ENCODE data around the gene ADCYAP1. TPM values are rescaled to one million over a fixed set of nuclear protein-coding genes. Genes with fewer than 3 reads are reported as not detected.
A peak's percentile ranks its signal among the peaks of the same experiment; 100 is the strongest.

The ADCYAP1 gene
- total and polyA plus RNA-seq, 12 donors, result 0.09 to 2.7 (median 0.17) TPM; not detected in 2

GRCh38 chr18:903701-904100 lies 970 bp upstream of the ADCYAP1 start:
- H3K27me3 ChIP-seq, result peaks cover 38 to 100% (median 86%) of the 10 kb centered on the region in 7 donors
- ATAC-seq, result no peak
- no peak overlapping the region for H3K4me3 ChIP-seq
- H3K9me3 ChIP-seq, result no peaks in the 10 kb centered on the region
- 4 to 5% methylated on average over 11 of the region's 11 CpGs for WGBS, 2 donors
- no peak for TF ChIP-seq CTCF (IDR thresholded peaks at IDR 0.05)
- DNase-seq, result peak; percentile 47 to 51
- no peak overlapping the region for H3K27ac ChIP-seq
- H3K36me3 ChIP-seq, result no peaks in the 10 kb centered on the region
- intact Hi-C loops (cut with DNase I), result no loop called here
- peaks cover 16 to 43% (median 34%) of the 10 kb centered on the region in 9 donors for H3K4me1 ChIP-seq

GRCh38 chr18:905307-905947 lies 756 bp downstream of the ADCYAP1 start:
- peaks cover 18 to 50% (median 41%) of the 10 kb centered on the region in 9 donors for H3K4me1 ChIP-seq
- ATAC-seq, result no peak
- intact Hi-C loops (cut with DNase I), result no loop called here
- WGBS, 2 donors, result 2 to 4% methylated on average over 33 of the region's 33 CpGs
- DNase-seq, result no peak
- H3K9me3 ChIP-seq, result no peaks in the 10 kb centered on the region
- TF ChIP-seq CTCF (IDR thresholded peaks at IDR 0.05), result no peak
- H3K36me3 ChIP-seq, result no peaks in the 10 kb centered on the region
- H3K4me3 ChIP-seq, result no peak overlapping the region
- no peak overlapping the region for H3K27ac ChIP-seq
- H3K27me3 ChIP-seq, result peaks cover 47 to 100% (median 99%) of the 10 kb centered on the region in 7 donors

- no peaks in the 10 kb centered on the region for H3K9me3 ChIP-seq
- H3K4me3 ChIP-seq, result no peak overlapping the region
- no peak for ATAC-seq
- H3K4me1 ChIP-seq, result peaks cover 18 to 50% (median 41%) of the 10 kb centered on the region in 9 donors
- DNase-seq, result no peak
- 1 to 2% methylated on average over 26 of the region's 26 CpGs for WGBS, 2 donors
- intact Hi-C loops (cut with DNase I), result no loop called here
- no peaks in the 10 kb centered on the region for H3K36me3 ChIP-seq
- peaks cover 53 to 100% (median 98%) of the 10 kb centered on the region in 7 donors for H3K27me3 ChIP-seq
- no peak for TF ChIP-seq CTCF (IDR thresholded peaks at IDR 0.05)
- H3K27ac ChIP-seq, result no peak overlapping the region
Measured at GRCh38 chr18:905948-906415, 1.3 kb downstream of the ADCYAP1 start.

- no peak for DNase-seq
- 1 to 2% methylated on average over 47 of the region's 47 CpGs for WGBS, 2 donors
- H3K4me1 ChIP-seq, result peaks cover 18 to 50% (median 41%) of the 10 kb centered on the region in 9 donors
Measured at GRCh38 chr18:906416-907114, 1.9 kb downstream of the ADCYAP1 start.

More at GRCh38 chr18:906416-907114, 1.9 kb downstream of the ADCYAP1 start:
- intact Hi-C loops (cut with DNase I), result no loop called here
- peaks cover 55 to 100% (median 98%) of the 10 kb centered on the region in 7 donors for H3K27me3 ChIP-seq
- no peaks in the 10 kb centered on the region for H3K9me3 ChIP-seq
- TF ChIP-seq CTCF (IDR thresholded peaks at IDR 0.05), result no peak
- peak overlapping the region; percentile 12 to 62 (median 48) for H3K4me3 ChIP-seq
- peak in 1 of 8 donors; percentile 22 for ATAC-seq
- no peaks in the 10 kb centered on the region for H3K36me3 ChIP-seq
- no peak overlapping the region for H3K27ac ChIP-seq
